CD4-positive, alpha-beta T cell treated with Interleukin-21 for 1 hour (primary cell): ENCODE measurements around the gene SRRD.
A peak's percentile ranks its signal among the peaks of the same experiment; 100 is the strongest.
"Not testable (repeated sequence)": the region's sequence is repeated elsewhere in the genome, so short reads cannot be mapped to it uniquely, and the experiment has no call there.

Experiments used
- DNase-seq: peaks from one replicate; pipeline ENCODE4 v3.0.0-alpha.2; 2020

The SRRD gene, protein sequence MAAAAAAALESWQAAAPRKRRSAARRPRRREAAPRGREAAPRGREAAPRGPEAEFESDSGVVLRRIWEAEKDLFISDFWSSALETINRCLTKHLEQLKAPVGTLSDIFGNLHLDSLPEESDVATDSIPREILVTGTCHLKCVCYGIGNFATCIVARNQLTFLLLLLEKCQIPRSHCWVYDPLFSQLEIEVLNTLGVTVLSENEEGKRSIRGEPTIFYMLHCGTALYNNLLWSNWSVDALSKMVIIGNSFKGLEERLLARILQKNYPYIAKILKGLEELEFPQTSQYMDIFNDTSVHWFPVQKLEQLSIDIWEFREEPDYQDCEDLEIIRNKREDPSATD

DNA sequence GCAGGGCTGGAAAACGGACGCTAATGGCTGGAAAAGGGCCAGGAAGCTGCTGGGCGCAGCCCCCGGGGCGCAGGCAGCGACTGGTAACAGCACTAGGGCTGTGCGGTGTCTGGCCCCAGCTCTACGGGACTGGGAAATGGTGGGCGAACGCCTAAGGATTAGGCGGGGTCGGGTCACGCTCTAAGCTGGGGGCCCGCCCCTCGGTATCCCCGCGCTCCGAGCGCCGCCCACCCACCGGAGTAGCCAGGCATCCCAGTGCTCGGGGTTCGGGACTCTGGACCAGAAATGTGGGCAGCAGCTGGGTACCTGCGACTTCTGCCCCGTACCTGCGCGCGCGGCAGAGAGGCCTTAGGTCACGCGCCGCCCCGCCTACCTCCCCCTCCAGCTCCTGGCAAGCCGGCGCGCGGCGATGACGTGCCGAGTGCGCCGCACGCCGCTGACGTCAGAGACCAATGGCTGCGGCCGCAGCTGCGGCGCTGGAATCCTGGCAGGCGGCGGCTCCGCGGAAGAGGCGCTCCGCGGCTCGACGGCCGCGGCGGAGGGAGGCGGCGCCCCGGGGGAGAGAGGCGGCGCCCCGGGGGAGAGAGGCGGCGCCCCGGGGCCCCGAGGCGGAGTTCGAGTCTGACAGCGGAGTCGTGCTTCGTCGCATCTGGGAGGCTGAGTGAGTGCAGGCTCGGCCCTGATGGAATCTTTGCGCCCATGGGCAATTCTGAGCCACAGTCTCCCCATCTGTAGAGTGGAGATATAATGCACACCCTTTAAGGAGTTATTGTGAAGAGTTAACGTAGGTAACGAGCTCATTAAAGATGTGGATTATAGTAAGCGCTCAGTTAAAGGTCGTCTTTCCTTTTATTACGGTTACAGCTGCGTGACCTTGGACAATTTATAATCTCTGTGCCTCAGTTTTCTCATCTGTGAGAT lies at the start of gene SRRD, which contains the start of gene HPS4:
SRRD (plus strand) TSS at position 439 of the 921 bp plus-strand sequence; CDS start at position 453, 14 bp downstream.
HPS4 (minus strand) TSS at position 345 of the 921 bp plus-strand sequence. CDS start 2,021 bp downstream, outside the sequence.
- peak; percentile 94 for DNase-seq

DNA sequence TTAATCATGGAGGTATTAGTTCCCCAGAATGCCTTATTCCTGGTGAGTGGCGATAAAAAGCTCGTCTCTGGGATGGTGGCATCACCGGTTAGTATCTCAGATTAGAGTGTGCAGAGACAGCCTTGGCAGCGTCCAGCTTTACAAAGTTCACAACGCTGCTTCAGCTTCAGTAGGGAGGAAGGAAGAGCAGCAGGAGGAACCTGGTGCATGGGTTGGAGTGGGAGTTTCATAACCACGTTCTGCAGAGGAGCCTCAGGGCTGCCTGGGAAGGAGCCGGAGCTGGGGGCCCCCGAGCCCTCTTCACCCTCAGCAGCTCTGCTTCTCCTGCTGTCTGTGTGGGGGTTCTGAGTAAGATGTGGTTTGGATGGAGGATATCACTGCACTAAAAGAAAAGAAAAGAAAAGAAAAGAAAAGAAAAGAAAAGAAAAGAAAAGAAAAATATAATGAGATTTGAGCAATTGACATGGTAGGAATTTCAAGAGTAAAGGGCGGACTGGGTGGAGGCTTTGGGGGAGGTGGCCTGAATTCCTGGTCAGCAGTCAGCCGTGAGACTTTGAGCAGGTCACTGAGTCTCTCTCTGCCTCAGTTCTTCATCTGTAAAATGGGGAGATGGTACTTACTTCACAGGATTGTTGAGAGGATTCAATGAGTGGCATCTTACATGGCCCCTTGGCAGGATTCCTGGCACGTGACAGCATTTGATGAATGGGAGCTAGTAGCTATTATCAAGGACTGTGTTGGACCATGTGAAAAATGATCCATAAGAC lies 48.2 kb upstream of the SRRD start:
- DNase-seq = no peak

DNA sequence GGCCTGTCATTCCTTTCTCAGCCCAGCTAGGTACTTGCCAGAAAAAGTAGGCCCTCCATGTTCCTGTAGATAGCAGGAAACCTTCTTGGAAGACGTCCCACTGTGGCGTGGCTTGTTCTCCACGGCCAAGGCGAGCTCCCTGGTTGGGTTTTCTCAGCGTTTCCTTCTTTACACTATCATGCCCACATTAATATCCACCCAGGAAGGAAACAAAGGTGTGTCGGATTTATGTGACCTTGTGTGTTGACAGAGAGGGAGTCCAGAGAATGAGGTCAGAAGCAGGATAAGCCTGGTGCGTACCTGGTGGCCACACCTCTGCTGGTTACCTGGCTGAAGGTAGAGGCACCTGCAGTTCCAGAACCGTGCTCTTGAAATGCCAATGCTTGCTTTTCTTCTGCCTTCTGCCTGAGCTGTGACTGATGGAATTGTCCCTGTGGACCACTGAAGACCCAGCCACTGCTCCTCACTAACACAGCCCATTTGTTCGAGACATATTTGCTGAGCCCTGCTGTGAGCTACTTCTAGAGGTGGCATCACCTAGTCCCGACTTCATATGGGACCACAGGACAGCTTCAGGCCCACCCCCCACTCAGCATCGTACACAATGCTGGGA lies 46.7 kb upstream of the SRRD start:
- DNase-seq = no peak

DNA sequence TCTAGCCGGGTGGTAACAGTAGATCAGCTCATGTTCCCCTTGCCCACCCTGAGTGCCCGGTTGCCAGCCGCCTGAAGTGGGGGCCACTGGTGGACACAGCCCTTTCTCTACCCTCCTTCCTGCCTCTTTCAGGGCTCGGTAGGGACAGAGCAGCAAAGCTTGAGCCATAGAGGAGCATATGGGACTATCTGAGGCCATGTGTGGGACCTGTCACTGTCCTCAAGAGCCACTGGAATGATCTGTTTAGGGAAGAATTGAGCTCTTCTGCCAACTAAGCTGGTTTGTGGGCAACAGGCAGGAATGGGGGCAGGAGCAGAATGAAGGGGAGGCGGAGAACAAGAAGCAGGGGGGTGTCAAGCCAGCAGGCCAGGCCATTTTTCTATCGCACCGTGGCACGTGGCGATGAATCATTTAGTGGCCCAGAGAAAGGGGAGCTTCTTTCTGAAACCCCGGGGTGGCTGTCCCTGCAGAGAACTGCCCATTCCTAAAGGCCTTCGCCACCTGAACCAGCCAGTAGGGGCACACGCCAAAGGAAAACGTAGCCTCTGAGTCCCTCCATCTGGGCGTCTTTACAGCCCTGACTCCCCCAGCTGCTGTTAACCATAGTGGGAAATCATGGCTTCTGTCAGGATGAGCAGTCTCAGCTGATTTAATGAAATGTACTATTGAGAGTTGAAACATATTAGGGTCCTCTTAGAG lies 45.8 kb upstream of the SRRD start:
- no peak for DNase-seq

DNA sequence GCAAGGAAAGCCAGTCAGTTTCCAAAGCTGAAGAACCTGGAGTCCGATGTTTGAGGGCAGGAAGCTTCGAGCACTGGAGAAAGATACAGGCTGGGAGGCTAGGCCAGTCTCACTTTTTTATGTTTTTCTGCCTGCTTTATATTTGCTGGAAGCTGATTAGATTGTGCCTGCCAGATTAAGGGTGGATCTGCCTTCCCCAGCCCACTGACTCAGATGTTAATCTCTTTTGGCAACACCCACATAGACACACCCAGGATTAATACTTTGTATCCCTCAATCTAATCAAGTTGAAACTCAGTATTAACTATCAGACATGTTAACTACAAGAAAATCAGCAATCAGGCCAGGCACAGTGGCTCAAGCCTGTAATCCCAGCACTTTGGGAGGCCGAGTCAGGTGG lies 44.9 kb upstream of the SRRD start:
- not testable (repeated sequence) for DNase-seq

DNA sequence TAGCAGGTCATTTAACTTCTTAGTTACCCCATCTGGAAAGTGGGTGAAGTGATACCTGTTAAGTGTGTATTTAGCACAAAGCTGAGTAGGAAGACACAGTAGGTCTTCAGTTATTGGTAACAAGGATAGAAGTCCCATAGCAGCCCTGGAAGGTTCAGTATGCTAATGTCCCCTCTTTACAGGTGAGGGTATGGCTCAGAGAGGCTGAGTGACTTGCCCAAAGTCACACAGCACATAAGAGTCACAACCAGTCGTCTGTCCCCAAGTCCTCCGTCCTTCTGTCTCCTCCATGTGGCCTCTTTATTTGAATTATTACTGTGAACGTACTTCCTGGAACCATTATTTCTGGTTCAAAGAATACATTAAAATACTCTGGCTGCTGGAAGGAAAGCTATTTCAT lies 44.1 kb upstream of the SRRD start:
- DNase-seq = no peak

DNA sequence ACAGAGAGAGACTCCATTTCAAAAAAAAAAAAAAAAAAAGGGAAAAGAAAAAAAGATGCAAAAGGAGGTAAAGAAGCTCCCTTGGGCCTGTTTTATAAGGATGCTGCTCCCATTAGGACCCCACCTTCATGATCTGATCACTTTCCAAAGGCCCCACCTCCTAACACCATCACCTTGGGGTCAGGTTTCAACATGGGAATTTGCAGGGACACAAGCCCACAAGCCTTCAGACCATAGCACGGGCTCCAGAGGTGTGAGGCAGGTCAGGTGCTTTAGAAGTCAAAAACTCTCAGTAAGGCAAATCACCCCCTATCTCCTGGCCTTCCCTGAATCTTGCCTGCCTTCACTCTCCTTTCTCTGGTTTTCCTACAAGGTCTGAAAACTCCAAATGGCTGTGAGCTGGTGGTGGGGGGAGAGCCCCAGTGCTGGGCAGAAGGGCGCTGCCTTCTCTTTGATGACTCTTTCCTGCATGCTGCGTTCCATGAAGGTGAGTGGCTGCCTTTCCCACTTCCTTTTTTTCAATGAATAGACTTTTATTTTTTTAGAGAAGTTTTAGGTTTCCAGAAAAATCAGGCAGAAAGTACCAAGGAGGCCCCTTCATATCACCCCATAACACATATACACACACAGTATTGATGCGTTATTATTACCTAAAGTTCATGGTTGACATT lies 41.5 kb upstream of the SRRD start:
- DNase-seq = no peak

DNA sequence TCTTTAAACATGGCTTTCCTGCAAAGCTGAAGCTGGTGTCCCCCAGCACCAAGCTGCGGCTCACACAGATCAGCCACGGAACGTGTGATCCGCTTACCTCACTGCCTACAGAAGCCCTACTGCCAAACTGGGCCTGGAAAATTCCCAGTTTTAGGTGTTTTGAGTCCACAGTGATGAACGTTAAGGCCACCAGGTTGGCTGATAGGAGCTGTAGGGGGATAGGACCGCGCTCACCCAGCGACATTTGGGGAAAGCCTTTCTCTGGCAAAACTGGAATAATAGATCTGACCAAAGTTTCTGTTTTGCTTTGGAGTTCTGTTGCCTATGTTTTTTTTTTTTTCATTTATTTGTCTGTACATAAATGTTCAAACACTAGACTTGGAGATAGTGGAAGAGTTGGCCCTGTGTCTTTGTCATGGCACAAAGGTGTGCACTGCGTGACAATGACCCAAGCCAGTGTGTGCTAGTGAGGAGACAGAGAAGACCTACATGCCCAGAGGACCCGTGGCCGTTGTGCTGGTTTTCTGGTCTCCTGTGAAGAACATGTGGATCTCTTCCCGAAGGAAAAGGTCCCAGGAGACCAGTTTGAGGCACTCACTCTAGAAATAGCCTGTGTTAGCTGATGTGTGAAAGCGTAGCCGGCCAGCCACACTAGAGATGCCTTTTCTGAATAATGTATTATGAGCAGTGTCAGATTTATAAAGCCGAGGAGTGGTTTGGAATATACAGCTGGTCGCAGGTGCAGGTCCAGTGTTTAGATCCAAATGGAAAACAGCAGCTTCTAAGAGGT lies 39.6 kb upstream of the SRRD start:
- no peak for DNase-seq

DNA sequence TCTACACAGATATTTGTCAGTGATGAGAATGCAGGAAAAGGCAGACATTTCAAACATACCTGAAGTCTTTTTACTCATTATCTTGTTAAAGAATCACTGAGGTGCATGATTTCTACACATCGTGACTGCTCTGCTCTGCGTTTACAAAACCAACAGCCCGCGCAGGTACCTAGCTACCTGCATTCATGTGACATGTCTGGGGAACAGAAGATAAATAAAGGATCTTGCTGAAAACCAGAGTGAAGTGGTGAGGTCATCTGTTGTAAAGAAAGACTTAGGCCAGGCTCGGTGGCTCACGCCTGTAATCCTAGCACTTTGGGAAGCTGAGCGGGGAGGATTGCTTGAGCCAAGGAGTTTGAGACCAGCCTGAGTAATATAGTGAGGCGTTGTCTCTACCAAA lies 38.9 kb upstream of the SRRD start:
- DNase-seq = no peak

DNA sequence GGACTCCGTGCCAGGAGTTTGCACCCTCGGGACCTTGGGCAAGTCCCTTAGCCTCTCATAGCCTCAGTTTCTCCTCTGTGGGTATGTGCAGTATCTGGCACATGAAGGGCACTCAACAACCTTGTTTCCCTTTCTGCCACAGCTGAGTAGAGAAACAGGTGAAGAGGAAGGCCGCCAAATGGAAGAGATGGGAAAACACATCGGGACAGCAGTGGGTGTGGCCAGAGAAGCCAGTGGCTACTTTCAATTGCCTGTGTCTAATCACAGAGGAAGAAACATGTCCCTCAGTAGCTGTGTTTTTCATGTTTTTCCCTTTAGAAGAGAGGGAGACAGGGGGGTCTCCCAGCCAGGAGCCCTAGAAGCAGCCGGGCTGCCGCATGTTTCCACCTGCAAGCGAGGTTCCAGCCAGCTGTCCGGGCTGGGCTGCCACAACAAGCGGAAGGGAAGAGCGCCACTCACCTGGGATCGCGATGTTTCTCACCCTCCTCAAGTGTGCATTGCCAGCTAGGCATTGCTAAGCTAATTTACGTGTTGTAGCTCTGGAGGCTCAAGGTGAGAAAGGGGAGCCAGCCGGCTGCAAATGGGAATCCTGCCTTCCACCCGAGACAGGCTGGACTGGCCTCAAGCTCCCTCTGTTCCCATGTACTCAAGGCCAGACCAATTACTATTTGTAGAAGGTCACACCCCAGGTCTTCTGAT lies 38.0 kb upstream of the SRRD start:
- no peak for DNase-seq

DNA sequence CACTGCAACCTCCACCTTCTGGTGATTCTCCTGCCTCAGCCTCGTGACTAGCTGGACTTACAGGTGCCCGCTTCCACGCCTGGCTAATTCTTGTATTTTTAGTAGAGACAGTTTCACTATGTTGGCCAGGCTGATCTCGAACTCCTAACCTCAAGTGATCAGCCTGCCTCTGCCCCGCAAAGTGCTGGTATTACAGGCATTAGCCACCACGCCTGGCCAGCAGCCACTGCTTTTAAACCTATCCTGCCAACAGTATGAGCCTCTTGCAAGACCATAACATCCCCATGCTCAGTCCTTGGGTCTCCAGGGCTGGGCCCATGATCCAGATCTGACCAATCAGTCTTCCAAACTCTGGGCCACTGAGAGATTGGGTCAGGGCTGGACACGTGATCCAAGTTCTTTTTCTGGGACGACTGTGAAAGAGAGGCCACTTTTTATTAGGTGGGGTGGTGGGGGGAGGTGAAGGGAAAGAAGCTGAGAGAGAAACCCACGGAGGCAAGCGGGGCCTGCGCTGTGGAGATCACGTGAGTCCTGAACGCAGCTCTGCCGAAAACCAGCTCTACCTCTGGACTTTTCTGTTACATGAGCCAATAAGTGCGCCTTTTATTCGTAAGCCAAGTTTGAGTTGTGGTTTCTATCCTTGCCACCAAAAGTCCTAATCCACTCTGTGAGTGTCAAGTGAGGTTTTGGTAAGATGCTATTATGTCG lies 36.7 kb upstream of the SRRD start:
- no peak for DNase-seq

DNA sequence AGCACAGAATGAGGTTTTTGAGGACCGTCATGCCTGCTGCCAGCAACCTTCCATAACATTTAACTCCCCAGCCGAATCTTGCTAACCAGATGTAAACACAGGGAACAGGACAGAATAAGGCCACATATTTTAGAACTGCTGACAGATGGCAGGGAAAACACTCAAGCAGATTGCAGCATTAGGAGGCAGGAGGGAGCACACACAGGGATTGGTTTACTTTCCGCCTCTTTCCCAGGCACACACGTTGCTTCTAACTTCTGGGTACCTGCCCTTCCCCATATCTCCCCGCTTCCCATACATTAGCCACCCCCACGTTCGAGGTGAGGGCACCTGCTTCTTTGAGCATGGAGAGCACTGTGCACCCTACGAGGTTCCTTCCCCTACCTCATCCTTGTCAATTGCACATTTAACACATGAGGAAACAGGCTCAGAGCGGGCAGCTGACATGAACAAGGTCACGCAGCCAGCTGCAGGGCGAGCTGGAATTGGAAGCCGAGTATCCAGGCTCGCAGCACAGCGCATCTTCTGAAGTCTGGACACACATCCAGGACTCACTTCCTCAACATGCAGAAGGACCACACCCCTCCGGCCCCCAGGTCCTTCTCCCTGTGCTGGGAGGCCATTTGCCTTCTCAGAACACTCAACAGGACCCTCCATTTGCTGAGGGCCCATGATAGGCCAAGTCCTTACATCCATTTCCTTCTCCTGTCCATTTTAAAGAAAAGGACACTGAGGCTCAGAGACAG lies 35.9 kb upstream of the SRRD start:
- no peak for DNase-seq

DNA sequence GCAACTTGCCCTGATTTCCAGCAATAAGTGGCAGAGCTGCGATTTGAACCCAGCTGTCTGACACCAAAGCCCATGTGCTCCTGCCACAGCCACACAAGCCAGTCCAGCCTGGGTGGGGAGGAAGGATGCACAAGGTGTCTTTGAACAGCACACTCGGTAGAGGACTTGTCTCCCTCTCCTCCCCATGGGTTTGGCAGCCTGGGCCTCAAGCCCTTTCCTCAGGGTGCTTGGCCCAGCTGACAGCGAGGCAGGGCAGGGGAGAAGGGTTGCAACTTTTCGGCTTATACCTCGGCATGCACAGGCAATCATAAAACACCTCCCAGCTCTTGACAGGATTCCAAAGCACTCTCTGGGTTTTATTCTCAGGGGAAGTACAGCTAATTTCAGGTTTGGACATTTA lies 35.3 kb upstream of the SRRD start:
- no peak for DNase-seq

DNA sequence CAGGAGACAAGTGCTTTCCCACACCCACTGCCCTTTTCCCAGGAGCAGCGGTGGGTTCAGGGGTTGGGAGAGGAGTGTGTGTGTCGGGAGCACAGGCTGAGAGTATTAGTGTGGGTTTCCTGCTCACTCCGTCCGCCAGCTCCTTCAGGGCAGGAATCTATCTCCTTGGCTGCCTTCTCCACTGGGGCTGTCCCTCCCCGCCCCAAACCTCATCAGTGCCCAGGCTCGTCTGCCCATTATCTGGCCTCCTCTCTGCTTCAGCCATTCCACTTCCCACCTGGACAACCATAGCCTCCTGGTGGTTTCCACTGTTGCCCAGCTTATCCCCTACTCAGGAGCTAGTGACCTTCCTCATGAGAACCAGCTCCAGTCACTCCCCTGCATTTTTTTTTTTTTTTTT lies 34.7 kb upstream of the SRRD start:
- no peak for DNase-seq

DNA sequence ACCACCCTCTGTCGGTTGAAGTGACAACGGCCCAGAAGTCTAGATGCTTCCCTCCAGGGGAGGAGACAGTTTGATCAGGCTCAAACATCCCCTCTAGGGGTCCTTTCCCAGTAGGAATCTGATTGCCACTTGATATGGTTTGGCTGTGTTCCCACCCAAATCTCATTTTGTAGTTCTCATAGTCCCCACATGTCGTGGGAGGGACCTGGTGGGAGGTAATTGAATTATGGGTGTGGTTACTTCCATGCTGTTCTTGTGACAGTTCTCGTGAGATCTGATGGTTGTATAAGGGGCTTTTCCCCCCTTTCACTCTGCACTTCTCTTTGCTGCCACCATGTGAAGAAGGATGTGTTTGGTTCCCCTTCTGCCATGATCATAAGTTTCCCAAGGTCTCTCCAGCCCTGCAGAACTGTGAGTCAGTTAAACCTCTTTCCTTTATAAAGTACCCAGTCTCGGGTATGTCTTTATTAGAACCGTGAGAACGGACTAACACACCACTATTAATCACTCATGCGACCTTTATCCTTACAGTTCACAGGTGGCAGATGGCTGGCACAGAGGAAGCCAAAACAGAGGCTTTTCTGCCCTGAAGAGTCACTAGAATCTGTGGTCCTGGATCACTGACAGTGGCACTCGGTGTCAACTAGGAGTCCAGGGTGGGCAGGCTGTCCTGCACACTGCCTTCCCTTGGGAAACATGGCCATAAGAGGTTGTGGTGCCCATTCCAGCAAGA lies 33.1 kb upstream of the SRRD start:
- DNase-seq = no peak

DNA sequence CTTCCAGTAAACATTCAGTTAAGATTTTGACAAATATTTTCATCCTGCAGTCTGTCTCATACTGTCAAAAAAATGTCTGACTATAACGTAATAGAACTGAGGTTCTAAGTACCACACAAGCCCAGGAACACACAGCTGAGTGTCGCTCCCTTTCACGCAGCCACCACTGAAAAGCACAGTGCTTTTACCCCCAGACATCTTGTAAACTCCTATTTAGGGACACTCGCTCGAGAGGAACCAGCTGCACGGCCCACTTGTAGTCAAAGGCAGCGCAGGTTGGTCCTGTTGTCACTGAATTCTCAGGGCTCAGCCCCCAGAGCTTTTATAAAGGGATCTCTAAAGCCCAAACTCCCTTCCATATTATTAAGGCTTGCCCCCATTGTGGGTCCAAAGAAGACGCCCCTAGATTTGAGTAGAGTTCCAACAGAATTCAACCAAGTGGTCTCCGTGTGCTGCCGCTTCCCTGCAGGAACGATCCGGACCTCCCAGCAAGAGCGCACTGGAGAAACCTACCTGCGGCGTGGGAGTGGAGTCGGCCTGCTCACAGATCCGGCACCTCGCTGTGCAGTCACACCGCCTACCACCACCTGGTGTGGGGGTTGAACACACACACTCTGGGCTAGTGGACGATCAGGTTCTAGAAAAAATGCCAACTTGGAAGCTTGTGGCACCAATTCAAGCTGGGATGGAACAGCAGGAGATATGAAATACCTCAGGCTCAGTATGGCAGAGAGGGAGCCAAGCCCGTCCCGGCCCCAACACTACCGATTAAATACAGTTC lies 31.3 kb upstream of the SRRD start:
- DNase-seq = no peak

DNA sequence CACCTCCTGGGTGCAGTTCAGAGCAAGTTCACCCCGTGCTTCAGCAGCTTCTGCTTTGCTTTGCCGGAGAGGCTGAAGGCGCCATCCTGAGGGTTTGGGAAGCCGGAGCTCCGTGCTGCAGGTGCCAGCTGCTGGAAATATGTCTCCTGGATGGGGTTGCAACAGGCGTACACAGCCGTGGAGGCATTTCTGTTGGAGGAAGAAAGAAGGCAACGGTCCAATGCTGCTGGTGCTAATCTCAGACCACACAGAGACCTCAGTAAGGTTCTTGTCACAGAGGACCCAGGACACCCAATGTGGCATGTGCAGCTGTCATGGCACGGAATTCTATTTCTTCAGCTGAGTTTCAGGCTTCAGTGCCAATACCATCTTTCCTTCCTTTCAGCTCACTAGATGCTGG lies 30.5 kb upstream of the SRRD start:
- DNase-seq = no peak
